Uterus (tissue), 2 donors: Measurements from ENCODE around the gene ANKRD2.

Source experiments
- CTCF ChIP-seq, 4 experiments: fragments of 200-600 bp in 2 of 4; fragments of 450-650 bp in 2 of 4; sonication (generic) in 2 of 4; IDR thresholded peaks; one replicate each; pipeline ENCODE4 v1.5.1; 2016 to 2019; ENCODE audit warnings: antibody characterized with exemption in 4 of 4, mild to moderate bottlenecking in 2 of 4, moderate library complexity in 1 of 4
- POLR2A ChIP-seq, 2 donors: fragments of 450-650 bp; IDR thresholded peaks; one replicate each; pipeline ENCODE4 v1.6.1; 2016; ENCODE audit warnings: antibody characterized with exemption in 2 of 2, mild to moderate bottlenecking in 1 of 2, moderate library complexity in 1 of 2

DNA sequence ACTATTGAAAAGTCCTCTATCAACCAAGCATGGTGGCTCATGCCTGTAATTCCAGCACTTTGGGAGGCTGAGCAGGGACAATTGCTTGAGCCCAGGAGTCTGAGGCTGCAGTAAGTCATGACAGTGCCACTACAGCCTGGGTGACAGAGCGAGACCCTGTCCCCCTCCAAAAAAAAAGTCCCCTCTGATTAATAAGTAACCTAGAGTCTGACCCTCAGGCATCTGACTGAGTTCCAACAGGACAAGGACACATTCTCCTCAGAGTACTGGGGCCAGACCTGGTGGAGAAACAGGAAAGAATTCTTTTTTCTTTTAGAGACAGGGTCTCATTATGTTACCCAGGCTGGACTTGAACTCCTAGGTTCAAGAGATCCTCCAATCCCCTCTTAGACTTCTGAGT is 50.7 kb downstream of the ANKRD2 start:
- TF ChIP-seq CTCF (IDR thresholded peaks at IDR 0.05): no peak
- no peak for TF ChIP-seq POLR2A (IDR thresholded peaks at IDR 0.05)
